HG03521 (cell line): ENCODE results near the gene UST.
"Not testable (repeated sequence)": the region's sequence is repeated elsewhere in the genome, so short reads cannot be mapped to it uniquely, and the experiment has no call there.

Experiments used
- ATAC-seq: cut with Tn5 transposase; IDR thresholded peaks from one replicate; pipeline ENCODE4 v1.9.1; 2021; ENCODE audit warnings: mild to moderate bottlenecking, moderate library complexity; ENCODE audit not compliant: unreplicated experiment

The UST gene

DNA sequence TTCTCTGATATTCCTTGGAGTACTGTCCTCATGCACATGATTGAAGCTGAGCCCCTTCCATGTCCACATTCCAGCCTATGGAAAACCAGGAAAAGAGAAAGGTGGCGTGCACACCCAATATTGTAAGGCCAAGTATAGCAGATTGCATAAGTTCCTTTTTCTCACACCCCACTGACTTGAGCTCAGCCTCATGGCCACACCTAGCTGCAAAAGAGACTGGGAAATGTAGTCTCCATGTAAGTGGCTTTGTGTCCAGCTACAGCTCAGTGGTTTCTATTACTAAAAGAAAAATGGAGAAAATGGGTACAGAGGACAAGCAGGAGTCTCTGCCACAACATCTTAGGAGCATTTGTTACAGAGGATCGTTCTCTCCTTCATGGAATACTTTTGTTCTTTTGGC, 10.8 kb upstream of the UST start:
- ATAC-seq: no peak

DNA sequence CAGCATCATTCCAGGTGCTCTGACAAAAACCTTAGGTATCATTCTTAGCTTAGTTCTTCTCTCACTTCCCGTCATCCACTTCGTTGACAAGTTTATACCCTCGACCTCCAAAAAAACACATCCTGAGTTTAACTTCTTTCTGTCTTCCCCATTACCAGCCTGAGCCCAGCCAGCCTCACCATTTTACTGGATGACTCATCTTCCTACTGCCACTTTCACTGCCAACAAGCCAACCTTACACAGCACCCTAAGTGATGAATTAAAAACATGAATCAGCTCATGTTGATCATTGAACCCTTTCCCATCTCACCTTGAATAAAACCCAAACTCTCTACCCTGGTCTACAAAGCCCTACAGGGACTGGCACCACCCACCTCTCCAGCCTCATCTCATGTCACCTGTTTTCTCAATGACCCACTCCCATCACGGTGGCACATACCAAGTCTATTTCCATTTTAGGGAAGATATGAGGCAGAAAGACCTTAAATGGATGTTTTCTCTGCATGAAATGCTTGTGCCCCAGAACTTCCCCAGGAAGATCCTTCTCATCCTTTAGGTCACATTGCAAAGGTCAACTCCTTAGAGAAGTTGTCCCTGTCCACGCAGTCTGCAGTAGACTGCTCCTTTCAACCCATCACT, 9.9 kb upstream of the UST start:
- no peak for ATAC-seq

DNA sequence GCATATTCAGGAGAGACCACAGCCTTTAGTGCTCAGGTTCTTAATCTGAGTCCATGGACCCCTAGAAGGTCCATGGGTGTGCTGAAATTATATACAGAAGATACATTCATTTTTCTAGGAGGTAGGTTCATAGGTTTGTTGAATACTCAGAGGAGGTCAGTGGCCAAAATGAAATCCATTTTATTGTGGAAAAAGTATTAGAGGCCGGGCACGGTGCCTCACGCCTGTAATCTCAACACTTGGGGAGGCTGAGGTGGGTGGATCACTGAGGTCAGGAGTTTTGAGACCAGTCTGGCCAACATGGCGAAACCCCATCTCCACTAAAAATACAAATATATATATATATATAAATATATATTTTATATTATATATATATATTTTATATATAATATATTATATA, 9.0 kb upstream of the UST start:
- ATAC-seq: no peak

DNA sequence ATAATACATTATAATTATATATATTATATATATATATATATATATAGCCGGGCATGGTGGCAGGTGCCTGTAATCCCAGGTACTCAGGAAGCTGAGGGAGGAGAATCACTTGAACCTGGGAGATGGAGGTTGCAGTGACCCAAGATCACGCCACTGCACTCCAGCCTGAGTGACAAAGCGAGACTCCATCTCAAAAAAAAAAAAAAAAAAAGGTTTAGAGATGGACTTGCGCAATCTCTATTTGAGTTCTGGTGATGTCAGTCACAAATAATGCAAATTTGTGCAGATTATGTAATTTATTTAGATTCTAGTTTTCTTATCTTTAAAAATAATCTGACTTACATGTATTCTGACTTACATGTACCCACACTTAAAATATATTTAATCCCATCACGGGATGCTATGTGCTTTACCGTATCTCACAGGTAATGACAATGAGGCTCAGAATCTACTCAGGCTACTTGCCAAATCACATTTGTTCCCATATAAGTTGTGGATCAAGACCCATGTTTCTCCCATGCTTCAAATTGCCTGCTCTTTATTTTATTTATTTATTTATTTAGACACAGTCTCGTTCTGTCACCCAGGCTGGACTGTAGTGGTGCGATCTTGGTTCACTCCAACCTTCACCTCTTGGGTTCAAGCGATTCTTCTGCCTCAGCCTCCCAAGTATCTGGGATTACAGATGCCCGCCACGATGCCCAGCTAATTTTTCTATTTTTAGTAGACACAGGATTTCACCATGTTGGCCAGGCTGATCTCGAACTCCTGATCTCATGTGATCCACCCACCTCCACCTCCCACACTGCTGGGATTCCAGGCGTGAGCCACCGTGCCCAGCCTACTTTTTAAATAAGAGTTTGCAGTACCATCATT, 7.6 kb upstream of the UST start:
- ATAC-seq: no peak

DNA sequence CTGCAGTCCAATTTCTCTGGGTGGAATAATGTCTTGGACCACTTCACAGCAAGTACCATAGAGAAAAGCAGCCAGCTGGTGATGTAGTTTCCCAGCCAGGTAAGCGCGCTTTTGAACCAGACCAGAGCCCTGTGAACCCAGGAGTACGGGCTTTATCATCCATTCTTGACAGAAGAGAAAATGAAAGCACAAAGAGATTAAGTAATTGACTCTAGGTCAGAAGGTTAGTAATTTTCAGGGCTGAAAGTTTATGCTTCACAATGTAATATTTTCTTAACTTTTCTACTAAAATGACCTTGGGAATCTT, 7.1 kb upstream of the UST start:
- ATAC-seq: no peak

DNA sequence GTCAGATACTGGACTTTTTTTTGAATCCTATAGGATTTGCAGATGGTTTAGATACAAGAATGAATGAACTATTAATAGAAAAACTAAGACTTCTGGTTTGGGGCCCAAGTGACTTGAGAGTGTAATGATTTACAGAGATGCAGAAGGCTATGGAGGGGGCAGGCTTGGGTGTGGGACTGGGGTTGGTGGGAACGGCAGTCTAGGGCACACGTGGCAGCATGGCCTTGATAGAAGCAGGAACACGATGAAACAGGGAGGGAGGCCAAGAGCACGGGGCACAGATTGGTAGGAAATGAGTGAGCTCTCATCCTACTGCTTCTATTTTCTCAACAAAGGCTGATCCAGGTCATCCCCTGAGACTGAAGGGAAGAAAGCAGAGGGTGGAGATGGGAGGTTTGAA, 3.4 kb upstream of the UST start:
- no peak for ATAC-seq

DNA sequence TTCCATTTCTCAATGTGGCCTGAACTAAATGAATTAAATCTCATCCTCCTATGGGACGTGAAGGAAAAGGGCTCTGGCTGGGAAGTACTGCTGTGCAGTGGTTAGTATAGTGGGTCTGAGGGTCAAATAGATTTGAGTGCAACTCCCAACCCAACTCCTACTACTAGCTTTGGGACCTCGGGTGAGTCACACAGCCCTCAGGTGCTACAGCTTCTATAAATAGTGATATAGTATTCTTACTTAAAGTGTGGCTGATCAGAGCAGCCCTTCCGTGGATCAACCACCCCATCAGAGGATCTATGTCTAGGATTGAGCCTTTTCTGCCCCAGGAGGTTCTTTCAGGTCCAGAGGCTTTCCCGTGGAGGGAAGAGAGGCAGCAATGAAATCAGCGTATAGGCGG, 904 bp upstream of the UST start:
- ATAC-seq: no peak

DNA sequence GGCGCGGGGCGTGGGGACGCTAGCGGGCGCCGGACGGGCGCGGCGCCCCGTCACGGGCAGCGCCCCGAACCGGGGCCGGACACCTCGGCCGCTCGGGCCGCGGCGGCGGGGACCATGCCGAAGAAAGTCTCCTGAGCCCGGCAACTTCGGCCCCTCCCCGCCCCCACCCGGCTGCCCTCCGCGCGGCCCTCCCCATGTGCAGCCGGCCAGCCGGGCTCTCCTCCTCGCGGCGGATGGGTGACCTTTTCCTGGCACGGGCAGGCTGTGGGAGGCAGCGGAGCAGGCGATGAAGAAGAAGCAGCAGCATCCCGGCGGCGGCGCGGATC, 278 bp downstream of the UST start:
- ATAC-seq: no peak

DNA sequence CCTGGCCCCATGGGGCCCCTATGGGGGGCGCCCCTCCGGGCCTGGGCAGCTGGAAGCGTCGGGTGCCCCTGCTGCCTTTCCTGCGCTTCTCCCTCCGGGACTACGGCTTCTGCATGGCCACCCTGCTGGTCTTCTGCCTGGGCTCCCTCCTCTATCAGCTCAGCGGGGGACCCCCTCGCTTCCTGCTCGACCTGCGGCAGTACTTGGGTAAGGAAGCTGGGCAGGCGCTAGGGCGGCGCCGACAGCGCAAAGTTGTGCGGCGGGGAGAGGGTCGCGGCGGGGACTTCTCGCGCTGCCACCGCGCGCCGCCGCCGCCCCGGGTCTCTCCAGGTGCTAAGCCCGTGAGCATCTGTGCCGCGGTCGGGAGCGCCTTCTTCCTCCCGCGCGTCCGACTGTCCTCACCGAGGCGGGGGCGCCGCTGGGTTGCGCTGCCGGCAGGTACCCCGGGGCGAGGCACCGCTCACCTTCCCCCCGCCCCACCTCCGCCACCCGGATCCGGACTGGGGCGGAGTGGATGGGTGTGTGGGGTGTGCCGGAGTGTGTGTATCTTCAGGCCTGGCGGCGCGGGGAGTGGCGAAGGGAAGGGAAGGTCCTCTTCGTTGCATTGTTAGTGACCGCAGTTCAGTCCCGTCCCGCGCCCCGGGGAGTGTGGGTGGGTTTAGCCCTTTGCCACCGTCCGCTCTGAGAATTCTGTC, 788 bp downstream of the UST start:
- no peak for ATAC-seq

DNA sequence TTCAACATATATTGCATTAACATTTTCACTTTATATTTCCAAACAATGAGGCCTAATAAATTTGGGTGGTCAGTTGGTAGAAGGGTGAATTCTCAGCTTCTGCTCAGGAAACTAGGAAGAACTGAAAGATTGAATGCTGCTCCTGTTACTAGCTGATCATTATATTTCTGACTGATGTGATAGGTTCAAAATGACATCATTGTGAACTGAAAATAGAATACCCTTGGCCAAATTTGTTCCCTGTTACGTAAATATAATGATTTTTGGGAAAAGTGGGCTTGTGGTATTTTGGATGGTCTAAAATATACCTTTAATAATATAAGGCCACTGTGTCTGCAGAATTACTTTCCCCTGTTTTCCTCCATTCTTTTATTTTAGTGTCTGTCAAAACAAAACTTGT, 2.8 kb downstream of the UST start:
- ATAC-seq: no peak

DNA sequence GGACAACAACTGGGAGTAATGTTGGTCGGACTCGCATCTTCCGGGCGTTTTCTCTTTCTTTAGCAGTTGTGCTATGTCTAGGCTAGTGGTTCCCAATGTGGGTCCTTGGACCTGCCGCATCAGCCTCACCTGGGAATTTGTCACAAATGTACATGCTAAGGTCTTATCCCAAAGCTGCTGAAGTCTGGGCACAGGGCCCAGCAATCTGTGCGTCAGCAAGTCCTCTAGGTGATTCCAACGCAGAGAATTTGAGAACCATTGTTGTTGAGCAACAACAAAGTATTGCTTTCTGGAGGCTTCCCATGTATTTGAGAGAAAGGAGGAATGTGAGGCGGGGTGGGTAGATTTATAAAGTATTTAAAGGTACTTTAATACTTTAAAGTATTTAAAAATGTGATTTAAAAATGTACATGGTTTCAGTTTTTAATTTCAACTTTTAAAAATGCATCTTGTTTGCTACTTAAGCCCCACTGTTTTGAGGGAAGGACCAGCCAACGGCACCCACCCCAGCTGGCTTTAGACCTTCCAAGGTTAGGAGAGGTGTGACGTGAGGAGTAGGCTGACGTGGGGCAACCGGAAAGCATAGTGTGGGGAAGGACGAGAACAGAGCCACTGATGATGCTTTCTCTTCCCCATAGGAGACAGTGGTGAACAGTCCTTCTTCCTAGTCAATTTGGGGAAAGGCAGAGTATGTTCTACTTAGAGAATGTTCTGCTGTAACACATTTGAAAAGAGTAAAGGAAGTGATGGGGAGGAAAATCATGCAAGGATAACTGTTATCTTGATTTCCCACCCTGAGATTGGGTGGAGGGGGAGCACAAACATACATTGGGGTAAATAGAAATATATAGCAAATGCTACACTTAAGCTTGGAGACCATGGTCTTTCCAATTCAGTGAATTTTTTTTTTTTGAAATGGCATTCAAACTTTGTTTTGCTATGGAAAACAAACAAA, 4.3 kb downstream of the UST start:
- no peak for ATAC-seq

DNA sequence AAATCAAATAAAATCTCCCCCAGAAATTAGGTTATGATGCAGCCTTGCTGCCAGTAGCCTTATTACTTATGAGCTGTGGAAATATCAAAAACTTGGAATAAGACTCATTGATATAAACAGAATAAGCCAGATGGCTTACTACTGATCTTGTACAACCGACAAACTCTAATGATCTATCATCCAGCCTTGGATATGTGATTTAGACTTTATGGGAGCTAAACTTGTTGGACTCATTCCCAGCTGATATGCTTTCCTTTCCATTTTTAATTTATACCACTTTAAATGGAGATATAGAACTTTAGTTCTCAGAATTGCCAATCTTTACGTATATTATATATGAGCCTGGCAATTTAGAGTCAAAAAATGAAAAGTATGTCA, 5.0 kb downstream of the UST start:
- no peak for ATAC-seq

DNA sequence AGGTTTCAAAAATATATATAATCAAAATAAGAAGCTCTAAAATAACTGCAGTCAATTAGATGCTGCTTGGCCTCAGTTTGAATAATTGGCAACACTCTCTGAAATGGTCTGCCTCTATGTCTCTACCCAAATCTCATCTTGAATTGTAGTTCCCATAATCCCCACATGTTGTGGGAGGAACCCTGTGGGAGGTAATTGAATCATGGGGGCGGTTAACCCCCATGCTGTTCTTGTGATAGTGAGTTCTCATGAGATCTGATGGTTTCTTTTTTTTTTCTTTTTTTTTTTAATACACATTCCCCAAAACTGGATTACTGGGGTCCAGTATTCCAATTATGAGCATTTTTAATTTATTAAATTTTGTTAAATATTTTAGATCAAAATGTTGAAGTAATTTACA, 8.5 kb downstream of the UST start:
- not testable (repeated sequence) for ATAC-seq

DNA sequence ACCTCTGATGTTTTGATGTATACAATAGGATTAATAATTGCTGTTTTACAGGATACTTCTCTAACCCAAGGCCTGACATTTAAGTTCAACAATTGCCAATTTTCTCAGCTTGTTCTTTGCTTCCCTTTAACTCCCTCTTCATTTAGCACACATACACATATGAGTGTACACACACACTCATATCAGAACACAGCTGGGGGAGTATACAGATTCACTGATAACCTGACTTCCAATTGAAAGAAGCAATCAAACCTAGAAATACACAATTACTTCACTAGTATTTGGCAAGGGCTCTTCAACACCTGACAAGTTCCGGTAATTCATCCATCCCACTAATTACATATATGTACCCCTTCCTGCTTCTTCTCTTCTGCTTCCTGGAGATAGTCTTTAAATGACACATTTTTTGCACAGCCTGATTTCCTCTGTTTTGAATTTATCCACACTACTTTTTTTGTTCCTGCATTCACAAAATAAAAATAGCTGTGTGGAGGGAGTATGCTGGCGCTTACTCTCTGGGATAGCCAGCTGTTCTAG, 11.2 kb downstream of the UST start:
- peak; percentile 14 for ATAC-seq

DNA sequence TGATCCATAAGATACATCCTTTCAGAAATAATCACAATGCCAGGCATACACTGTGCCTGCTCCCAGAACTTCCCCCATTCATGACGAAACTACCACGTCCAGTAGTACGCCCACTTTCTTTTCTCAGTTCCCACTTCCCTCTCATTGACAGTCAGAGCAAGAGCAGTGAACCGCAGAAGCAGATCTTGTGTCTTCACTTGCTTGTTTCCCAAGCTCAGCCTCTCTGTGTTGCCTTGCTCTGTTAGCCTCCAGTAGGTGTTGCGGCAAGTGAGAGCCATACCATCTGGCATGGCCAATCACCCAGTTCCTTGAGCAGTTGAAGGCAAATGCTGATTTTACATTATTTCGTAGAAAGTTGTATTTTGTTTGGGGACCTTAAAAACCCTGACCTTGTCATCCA, 11.7 kb downstream of the UST start:
- ATAC-seq: peak; percentile 71

DNA sequence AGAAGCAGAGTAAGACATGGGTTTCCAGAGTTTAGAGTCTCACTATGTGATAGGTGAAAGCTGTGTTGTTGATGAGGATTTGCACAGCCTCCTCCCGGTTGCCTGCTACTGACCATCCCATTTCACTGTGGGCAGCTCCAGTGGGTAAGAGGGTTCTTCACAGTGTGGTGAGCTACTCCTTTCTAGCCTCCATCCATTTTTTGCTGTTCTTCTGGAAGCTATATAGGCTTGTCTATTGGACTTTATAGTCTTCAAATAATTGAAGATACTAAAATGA, 13.4 kb downstream of the UST start:
- ATAC-seq: no peak

DNA sequence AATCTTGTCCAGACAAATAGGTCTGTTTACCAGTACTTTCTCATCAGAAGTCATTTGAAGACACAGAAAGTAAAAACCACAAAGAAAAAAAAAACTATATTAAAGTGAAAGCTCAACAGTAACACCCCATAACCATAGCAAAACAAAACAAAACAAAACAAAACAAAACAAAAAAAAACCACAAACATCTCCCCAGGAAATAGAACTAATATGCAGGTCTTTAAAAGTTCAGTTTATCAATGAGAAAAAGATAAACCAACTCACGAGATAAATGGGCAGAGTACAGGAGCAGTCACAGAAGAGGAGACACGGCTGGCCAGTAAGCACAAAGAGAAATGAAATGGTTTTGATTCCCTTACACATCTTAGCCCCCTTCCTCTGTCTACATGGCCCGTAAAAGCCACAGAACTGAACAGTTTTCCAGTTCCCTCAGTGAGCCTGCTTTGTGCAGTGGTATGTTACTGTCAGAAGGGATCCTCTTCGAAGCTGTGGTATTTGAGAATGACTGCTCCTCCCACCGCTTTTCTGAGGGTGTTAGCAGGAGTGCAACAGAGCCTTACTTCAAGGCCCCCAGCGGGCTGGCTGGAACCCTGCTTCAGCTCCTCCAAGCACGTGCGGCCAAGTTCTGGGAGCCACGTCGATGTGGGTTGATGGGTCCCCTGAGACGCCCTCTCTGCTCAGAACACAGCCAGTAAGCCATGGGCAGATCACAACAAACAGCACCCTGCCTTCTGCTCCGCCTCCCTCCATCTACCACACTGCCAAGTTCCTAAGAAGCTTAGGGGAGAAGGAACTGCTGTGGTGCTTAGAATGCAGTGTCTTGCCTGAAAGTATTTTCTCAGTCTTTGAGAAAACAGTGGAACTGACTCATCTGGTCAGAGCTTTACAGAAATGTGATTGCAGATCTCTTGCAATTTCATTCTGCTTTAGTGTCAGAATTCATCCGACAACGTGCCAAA, 14.0 kb downstream of the UST start:
- peak; percentile 30 for ATAC-seq

DNA sequence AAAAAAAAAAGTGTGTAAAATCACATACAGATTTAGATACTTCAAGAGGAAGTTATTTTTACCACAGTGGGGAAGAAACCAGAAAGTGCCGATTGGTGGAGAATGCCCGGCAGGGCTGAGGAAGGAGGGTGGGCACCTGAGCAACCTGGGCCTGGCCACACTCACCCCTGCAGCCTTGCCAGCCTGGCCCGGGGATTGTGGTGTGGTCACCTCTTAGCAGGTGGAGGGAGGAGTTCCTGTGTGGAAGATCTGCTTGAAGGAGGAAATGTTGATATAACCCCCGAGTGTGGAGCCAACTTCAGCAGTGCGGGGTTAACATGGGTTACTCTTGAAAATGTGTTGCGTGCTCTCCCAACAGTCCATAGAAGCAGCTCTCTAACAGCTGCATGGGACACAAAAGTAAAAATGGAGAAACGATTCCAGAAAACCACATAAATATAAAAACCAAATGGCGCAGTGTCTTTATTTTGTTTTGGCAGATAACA, 14.7 kb downstream of the UST start:
- ATAC-seq: no peak

DNA sequence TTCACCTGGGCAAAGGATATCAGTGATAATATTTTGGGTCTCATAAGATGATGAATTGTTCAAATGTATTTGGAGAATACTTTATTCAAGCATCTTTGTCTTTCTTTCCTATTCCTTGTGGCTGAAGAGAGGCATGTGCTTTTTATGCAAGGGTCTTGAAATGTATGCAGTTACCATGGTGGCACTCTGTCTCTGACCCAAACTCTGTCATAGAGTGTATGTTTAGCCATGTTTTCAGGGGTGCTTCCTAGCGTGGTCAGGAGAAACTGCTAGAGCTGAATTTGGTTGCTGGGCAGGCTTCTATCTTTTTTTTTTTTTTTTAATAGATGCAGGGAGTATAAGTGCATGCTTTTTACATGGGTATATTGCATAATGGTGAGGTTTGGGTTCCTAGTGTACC, 15.4 kb downstream of the UST start:
- ATAC-seq: no peak
